UCSD-AML1 (cell line): ENCODE results near the gene PHOSPHO1.
"Not testable (repeated sequence)": the region's sequence is repeated elsewhere in the genome, so short reads cannot be mapped to it uniquely, and the experiment has no call there.

Experiments
- DNase-seq: peaks from one replicate; lab custom pipeline; 2025; ENCODE audit not compliant: unreplicated experiment; lab: John Stamatoyannopoulos, UW

PHOSPHO1 gene, protein sequence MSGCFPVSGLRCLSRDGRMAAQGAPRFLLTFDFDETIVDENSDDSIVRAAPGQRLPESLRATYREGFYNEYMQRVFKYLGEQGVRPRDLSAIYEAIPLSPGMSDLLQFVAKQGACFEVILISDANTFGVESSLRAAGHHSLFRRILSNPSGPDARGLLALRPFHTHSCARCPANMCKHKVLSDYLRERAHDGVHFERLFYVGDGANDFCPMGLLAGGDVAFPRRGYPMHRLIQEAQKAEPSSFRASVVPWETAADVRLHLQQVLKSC

DNA sequence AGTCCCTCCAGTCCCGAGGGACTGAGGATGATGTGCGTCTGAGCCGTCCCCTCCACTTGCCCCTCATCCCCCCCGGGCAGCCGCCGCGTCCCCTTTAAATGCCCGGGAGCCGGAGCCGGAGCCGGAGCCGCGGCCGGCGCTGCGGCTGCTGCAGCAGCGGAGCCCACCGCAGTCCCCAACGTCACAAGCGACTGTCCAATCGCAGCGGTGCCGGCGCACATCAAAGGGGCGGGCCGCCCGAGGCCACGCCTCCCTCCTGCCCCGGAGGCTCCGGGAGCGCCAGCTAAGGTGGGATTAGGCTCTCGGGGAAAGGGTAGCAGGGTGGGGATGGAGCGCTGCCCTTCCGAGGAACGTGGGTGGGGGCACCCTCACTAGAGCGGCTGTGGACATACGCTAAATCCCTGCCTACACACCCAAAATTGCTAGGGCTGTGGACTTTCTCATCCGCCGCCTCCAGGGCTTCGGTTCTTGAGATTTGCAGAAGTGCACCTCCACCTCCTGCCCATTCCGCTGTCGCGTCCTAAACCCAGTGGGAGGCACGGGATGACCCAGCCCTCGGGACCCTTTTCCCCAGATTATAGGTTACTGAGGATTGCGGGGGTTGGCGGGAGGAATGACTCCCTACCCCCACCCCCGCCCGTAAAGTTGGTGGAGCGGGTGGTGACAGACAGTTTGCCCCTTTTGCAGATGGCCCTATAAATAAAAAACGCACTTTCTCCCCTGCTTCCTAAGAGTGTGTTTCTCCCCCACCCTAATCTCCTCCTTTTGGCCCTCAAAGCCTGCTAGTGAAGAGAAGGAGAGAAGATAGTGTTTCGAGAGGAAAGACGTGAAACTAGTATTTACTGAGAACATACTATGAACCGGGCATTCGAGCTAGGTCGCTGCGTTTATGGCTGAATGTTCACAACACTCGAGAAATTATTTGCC is at the start of gene PHOSPHO1:
PHOSPHO1 (minus strand) TSS at position 152 of the 927 bp plus-strand sequence. CDS start 4,096 bp downstream, outside the sequence.
- DNase-seq: peak; percentile 83

DNA sequence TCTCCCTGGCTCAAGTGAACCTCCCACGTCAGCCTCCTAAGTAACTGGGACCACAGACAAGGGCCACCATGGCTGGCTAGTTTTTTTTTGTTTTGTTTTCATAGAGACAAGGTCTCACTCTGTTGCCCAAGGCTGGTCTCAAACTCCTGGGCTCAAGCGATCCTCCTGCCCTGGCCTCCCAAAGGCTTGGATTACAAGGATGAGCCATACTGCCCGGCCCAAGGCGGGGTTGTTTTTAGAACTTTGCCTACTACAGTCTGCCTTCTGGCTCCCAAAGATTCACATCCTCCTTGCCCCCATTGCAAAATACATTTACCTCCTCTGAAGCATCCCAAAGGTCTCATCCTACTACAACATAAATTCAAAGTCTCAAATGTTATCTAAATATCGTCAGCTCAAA is 49.5 kb upstream of the PHOSPHO1 start:
- DNase-seq: no peak

DNA sequence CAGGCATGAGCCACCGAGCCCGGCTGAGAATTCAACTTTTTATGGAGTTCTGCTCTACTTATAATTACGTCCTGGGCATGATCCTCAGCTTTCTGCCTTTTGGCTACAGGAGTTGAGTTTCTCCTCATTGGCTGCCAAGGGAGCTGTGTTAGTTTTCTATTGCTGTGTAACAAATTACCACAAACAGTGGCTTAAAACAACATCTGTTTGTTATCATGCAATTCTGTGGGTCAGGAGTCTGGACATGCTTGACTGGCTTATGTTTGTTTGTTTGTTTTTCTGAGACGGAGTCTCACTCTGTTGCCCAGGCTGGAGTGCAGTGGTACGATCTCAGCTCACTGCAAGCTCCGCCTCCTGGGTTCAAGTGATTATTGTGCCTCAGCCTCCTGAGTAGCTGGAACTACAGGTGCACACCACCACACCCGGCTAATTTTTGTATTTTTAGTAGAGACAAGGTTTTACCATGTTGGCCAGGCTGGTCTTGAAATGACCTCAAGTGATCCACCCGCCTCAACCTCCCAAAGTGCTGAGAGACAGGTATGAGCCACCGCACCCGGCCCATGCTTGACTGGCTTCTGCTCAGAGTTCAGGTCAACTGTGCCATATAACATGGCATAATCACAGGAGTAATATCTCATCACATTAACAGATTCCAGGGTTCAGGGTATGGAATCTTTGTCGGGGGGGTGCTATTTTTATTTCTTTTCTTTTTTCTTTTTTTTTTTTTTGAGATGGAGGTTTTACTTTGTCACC is 48.9 kb upstream of the PHOSPHO1 start:
- not testable (repeated sequence) for DNase-seq

DNA sequence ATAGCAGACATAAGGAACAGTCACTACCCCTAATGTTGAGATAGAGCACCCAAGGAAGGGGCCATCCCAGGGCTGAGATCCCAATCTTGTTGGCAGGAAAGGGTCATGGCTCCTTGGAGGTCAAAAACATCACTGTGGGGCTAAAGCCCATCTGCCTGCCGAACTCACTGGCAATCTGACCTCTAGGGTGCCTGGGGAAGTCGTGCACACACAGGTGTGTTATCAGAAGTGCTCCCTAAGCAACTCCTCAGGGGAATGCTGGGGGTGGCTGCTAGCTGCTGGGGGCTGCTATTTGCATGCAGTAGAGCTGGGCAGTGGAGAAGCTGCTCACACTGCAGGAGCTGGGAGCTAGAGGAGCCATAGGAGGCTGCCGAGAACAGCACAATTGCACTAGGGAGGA is 47.5 kb upstream of the PHOSPHO1 start:
- DNase-seq: no peak

DNA sequence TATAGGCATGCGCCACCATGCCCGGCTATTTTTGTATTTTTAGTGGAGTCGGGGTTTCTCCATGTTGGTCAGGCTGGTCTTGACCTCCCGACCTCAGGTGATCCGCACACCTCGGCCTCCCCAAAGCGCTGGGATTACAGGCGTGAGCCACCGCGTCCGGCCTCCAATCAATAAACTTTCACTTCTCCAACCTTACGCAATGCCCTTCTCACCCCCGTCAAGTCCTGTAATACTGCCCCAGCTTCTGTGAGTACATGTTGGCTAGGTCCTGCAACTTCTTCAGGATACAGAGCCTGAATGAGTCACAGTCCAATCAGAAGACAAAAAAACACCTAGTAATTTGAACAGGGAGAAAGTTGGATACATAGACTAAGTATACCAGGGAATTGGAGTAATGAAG is 47.1 kb upstream of the PHOSPHO1 start:
- no peak for DNase-seq

DNA sequence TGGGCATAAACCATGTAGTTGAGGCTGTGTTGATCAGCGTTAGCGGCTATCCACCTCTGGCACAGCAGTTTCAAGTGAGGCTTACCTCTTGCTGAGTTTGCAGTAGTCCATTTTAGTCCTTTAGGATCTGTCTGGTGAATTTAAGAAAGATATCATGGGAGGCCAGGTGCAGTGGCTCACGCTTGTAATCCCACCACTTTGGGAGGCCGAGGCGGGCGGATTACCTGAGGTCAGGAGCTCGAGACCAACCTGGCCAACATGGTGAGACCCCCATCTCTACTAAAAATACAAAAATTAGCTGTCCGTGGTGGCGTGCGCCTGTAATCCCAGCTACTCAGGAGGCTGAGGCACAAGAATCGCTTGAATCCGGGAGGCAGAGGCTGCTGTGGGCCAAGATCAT is 45.4 kb upstream of the PHOSPHO1 start:
- DNase-seq: not testable (repeated sequence)

DNA sequence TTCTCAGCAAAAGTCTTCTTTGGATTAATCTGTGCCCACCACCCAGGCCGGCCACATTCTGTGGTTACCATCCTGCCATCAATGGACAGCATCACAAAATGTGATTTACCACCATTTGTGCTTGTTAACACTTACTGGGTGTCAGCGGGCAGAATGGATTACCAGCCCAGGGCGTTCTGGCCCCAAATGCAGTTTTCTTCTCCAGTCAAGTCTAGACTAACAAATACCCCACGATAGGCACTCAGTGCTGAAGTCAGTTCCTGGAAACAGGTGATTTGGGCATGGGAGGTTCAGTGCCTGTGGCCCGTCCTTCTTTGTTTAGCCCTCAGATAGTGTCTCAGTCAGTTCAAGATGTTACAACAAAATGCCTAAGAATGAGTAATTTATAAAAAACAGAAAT is 38.8 kb upstream of the PHOSPHO1 start:
- no peak for DNase-seq

DNA sequence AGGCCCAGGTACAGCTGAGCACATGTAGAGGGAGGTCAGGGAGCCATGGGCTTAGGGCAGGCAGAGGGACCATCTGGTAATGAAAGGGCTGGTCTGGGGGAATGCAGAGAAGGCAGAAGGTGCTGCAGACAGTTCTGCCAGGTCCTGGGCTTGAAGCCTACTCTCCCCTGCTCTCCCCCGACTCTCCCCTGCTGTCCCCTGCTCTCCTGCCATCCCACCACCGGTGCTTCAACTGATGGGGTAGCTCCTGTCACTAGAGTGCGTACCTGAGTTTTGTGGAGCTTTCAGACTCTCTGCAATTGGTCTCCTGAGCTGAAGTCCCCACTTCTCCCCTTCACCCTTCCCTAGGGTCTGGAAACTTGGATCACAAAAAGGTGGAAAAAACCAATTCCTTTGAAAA is 37.3 kb upstream of the PHOSPHO1 start:
- no peak for DNase-seq

DNA sequence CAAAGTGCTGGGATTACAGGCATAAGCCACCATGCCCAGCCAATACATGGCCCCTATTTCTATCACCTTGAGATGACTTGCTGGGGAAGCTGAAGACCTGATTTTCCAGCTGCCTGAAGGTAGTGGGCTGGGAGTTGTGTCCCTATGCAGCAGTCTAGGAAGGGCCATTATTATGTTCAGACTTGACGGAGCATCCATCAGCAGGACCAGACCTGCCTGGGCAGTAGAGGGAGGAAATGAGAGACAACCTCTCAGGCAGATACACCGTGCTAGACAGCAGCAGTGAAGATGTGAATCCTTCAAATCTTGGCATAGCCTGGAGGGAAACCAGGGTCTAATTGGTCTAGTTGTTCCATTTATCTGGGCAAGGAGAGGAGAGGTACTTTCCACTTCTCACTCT is 35.6 kb upstream of the PHOSPHO1 start:
- DNase-seq: no peak

DNA sequence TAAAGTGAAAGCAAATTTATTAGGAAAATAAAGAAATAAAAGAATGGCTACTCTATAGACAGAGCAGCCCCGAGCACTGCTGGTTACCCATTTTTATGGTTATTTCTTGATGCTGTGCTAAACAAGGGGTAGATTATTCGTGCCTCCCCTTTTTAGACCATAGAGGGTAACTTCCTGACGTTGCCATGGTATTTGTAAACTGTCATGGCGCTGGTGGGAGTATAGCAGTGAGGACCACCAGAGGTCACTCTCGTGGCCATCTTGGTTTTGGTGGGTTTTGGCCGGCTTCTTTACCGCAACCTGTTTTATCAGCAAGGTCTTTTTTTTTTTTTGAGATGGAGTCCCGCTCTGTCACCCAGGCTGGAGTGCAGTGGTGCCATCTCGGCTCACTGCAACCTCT is 31.0 kb upstream of the PHOSPHO1 start:
- DNase-seq: not testable (repeated sequence)

DNA sequence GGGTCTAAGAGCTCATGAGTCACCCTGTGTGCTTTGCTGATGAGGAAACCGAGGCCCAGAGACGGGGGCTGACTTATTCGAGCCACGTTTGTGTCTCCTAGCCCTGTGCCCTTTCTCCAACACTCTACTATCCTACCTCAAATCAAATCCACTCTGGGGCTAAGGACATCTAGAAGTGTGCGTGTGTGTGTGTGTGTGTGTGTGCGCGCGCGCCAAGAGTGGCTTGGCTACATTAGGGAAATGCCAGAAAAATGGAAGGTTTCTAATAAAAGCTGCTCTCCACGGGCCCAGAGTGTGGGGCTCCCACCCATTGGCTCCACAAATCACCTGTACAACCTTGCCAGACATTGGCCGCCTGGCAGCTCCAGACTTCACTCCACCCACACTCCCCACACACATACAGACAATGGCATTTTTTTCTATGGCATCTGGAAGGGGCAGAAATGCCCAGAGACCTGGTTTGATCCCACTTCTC is 30.3 kb upstream of the PHOSPHO1 start:
- DNase-seq: no peak

DNA sequence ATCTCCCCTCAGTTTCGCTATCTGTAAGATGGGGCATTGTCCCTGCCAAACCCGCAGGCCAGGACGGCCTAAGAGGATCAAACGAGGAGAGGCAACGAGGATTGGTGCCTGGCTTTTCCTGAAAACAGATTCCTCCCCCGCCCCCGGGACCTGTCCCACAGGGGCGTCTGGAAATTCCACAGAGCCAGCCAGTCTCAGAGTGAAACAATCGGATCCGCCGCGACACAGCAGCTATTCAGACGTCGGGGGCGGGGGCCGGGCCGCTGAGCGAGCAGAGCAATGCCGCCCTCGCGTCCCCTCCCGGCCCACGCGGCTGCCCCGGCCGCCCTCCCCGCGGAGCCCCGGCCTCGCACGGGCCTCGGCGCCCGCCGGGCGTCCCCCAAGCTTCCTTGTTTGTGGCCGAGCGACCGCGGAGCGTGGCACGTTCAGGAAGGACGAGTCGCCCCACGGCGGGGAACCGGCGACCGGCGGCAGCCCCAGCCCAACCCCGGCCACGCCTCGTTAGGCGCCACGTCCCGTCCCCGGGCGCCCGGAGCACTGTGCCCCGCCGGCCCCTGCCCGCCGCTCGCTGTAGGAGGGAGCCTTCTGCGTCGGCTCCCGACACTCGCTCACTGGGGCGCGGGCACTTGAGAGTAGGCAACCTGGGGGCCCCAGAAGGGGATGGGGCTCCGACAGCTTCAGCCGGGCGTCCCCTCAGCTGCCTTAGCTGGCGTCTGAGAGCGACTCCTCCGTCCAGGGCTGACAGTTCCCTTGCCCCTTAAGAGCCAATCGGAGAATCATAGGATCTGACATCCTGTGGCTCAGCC is 29.6 kb upstream of the PHOSPHO1 start:
- peak; percentile 75 for DNase-seq

DNA sequence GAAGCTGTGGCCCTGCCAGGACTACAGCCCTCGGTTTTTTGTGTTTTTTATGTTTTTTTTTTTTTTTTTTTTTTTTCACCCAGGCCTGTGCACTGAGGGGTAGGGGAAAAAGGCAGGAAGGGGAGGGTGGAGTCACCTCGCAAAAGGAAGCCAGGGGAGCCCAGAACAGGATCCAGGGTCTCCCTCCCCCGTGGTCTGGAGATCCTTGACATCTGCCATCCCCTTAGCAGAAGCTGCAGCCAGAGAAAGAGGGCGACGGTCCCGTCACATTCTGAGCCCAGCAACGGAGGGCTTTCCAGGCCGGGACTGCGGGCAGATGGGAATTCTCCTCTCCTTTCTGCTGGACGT is 29.1 kb upstream of the PHOSPHO1 start:
- peak; percentile 64 for DNase-seq

DNA sequence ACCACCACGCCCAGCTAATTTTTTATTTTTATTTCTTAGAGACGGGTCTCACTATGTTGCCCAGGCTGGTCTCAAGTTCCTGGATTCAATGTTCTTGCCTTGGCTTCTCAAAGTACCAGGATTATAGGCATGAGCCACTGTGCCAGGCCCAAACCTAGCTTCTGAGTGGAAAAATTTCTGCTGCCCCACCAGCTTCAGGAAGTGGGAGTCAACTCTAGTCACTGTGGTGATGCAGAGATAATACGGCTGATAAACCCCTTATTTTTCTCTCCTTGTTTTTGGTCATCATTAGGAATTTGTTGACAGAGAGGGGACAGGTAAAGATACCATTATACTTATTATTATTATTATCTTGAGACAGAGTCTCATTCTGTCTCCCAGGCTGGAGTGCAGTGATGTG is 27.8 kb upstream of the PHOSPHO1 start:
- DNase-seq: peak; percentile 18

DNA sequence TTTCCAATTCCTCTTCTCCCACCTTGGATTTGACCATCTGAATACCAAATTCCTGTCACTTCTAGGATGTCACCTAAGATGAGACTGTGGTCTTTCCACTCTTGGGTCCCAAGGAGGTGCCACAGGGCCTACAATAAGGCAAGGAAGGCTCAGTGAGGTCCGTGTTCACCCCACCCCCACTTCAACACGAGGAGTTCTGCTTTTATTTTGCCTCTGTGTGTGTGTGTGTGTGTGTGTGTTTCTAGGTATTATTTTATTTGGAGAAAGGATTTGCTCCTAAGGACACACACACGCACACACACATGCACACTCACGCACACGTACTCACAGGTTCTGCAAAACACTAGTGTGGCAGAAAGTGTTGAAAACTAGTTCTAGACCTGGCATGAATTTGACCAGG is 24.5 kb upstream of the PHOSPHO1 start:
- no peak for DNase-seq

DNA sequence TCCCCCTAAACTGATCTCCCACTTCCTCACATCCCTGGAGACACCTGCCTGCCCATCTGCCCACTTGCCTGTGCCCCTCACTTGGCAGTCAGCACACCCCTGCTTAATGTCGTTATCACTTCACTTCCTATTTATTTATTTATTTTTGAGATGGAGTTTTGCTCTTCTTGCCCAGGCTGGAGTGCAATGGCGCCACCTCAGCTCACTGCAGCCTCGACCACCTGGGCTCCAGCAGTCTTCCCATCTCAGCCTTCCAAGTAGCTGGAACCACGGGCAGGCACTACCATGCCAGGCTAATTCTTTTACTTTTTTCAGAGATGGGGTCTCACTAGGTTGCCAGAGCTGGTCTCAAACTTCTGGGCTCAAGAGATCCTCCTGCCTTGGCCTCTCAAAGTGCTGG is 23.5 kb upstream of the PHOSPHO1 start:
- no peak for DNase-seq

DNA sequence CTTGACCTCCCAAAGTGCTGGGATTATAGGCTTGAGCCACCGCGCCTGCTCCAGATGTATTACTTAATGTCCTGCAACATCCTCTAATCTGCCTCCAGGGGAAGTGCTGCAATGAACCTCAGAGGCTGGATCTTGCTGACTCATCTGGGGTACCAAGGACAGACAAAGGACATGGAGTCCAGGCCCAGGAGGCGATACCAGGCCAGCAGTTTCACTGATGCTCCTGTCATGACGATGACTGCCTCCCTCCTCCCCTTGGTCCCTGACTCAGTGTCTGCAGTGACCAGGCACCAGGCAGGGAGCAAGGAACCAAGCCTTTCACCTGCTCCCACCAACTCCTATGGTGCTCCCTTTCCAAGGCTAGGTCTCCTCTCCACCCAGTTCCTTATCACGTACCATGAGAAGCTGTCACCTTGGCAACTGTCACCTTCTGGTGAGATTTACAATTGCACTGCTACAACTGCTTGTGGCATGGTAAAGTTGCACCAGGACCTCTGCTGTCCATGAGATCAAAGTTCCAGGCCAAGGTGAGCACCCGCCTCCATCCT is 21.6 kb upstream of the PHOSPHO1 start:
- peak; percentile 23 for DNase-seq

DNA sequence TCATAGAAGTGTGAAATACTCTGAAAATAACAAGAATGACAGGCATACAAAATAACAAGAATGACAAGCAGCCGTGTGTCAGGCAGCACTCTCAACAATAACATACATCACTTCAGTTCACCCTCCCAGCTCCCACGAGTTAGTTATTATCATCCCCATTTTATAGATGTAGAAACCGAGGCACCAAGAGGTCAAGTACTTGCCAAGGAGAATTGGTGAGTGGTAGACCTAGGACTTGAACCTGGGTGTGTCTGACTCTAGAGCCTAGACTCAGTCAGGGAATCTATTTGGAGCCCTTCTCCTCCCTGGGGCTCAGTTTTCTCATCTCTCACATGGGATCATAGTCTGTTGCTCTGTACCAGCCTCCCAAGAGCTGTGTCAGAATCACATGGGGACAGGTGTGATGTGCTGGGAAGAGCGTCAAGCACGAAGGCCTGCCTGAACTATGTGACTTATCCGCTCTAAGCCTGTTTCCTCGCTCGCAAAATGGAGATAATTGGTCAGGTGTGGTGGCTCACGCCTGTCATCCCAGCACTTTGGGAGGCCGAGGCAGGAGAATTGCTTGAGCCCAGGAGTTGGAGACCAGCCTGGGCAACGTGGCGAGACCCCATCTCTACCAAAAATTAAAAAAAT is 19.4 kb upstream of the PHOSPHO1 start:
- no peak for DNase-seq

DNA sequence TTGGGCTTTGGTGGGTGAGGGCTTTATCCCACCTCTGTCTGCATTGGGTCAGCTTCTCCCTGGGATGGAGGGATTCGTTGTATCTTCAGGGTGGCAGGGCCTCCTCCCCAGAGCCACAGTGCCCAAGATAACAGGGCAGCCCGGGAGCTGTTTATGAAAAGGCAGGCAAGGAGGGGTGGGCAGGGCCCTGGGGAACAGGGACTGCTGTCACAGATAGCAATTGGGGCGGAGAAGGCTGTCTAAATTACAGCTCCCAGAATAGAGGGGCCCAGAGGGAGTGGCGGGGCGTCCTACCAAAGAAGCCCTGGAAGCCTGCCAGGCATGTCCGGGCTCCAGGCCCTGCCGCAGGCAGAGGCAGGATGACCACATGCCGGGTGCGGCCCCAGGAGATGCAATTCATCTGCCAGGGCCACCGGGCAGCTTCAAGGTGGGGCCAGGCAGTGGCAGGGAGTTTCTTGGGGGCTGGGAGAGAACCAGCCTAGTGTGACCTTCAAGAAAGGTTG is 18.8 kb upstream of the PHOSPHO1 start:
- no peak for DNase-seq

DNA sequence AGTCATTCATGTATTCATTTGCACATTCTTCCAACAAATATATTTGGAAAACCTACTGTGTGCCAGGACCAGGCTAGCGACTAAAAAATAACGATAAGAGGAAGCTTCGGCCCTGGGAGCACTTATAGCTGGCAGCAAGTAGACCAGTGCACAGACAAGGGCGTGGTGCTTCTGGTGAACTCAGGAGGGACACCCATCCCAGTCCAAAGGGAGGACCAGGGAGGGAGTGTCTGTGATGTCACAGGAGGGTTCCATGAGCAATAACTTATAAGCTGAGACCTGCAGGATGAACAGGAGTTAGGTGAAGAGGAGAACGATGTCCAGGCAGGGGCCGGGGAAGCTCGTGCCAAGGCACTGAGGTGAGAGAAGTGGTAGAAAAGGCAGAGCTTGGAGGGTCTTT is 17.4 kb upstream of the PHOSPHO1 start:
- DNase-seq: no peak
